ENCODE measurements around the gene MAGEA10. TPM values are rescaled to one million over a fixed set of nuclear protein-coding genes. Genes with fewer than 3 reads are reported as not detected.

Gene MAGEA10
- total RNA-seq, 6 donors from 2014 or later = not detected

DNA sequence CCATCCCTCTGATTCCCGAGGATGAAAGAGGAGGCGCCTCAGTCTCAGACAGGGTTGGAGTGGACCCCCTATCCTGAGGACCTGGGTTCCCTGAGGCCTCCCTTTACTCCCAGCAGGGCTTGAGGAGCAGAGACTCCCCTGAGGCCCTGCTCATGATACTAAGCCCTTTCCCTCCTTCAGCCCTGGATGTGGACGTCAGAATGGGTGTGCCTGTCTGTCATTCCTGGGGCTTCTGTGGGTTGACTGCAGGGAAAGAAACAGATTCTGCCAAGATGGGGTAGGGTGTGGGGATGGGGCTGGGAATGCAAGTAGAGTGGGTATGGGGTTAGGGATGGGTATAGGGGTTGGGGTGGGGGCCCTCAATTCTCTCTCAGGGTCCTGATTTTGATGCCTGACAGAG lies 21.1 kb downstream of the MAGEA10 start:
- no peak for DNase-seq
- Histone ChIP-seq H3K4me1 (no peaks in the 10 kb centered on the region), H3K36me3 (no peaks in the 10 kb centered on the region), H3K4me3 (no peak overlapping the region), H3K27ac (no peak overlapping the region), H3K9me3 (no peaks in the 10 kb centered on the region), H3K27me3 (no peaks in the 10 kb centered on the region)
- ATAC-seq (ENCODE audit: low FRiP score in 2 of 2) = no peak
- WGBS, 2 donors = 67 to 75% methylated on average over 1 to 3 of the region's 3 CpGs
- TF ChIP-seq CTCF (IDR thresholded peaks at IDR 0.05) = no peak
- no peak for TF ChIP-seq EP300 (IDR thresholded peaks at IDR 0.05)
- TF ChIP-seq POLR2A (IDR thresholded peaks at IDR 0.05) = no peak
- no peak for TF ChIP-seq POLR2AphosphoS5 (IDR thresholded peaks at IDR 0.05)

GRCh38 chrX:152108527-152108926 lies 29.9 kb downstream of the MAGEA10 start:
- H3K27me3 ChIP-seq = no peaks in the 10 kb centered on the region
- 85 to 86% methylated on average over 5 of the region's 5 CpGs for WGBS, 2 donors
- no peak overlapping the region for H3K27ac ChIP-seq
- no peaks in the 10 kb centered on the region for H3K9me3 ChIP-seq
- H3K36me3 ChIP-seq = no peaks in the 10 kb centered on the region
- ATAC-seq (ENCODE audit: low FRiP score in 2 of 2) (no peak), DNase-seq (no peak)
- TF ChIP-seq POLR2AphosphoS5 (IDR thresholded peaks at IDR 0.05) = no peak
- H3K4me1 ChIP-seq = no peaks in the 10 kb centered on the region
- H3K4me3 ChIP-seq = no peak overlapping the region

- DNase-seq (no peak), ATAC-seq (ENCODE audit: low FRiP score in 2 of 2) (no peak)
- Histone ChIP-seq H3K27ac (no peak overlapping the region), H3K36me3 (no peaks in the 10 kb centered on the region), H3K4me3 (no peak overlapping the region), H3K9me3 (no peaks in the 10 kb centered on the region), H3K27me3 (no peaks in the 10 kb centered on the region), H3K4me1 (no peaks in the 10 kb centered on the region)
- no peak for TF ChIP-seq EP300 (IDR thresholded peaks at IDR 0.05)
- TF ChIP-seq POLR2AphosphoS5 (IDR thresholded peaks at IDR 0.05) = no peak
- TF ChIP-seq CTCF (IDR thresholded peaks at IDR 0.05) = no peak
- TF ChIP-seq POLR2A (IDR thresholded peaks at IDR 0.05) = no peak
- WGBS, 2 donors = 81 to 86% methylated on average over 6 of the region's 6 CpGs
Observed at GRCh38 chrX:152103866-152104265, 34.5 kb downstream of the MAGEA10 start.

GRCh38 chrX:152086141-152086540 lies 52.2 kb downstream of the MAGEA10 start:
- WGBS, 2 donors = 83 to 90% methylated on average over 6 of the region's 6 CpGs
- ATAC-seq (ENCODE audit: low FRiP score in 2 of 2) (no peak), DNase-seq (no peak)
- Histone ChIP-seq H3K27ac (no peak overlapping the region), H3K9me3 (no peaks in the 10 kb centered on the region), H3K36me3 (no peaks in the 10 kb centered on the region), H3K27me3 (no peaks in the 10 kb centered on the region), H3K4me1 (no peaks in the 10 kb centered on the region), H3K4me3 (no peak overlapping the region)
- TF ChIP-seq EP300 (IDR thresholded peaks at IDR 0.05) (no peak), POLR2A (IDR thresholded peaks at IDR 0.05) (no peak), POLR2AphosphoS5 (IDR thresholded peaks at IDR 0.05) (no peak), CTCF (IDR thresholded peaks at IDR 0.05) (no peak)

Other genes with a start within 250 kb of the MAGEA10 start
- not detected for gene MAGEA4, start 225.7 kb downstream of the MAGEA10 start, total RNA-seq
- 100 to 1,000 TPM in 1 of 6 donors, 10 to 100 TPM in 5; 21.7 to 139 (median 41.8) TPM for gene GABRE, start 163.9 kb downstream of the MAGEA10 start, total RNA-seq